HG03175 (cell line): Measurements from ENCODE around the gene PACS1.

ENCODE experiments used
- ATAC-seq: cut with Tn5 transposase; IDR thresholded peaks from one replicate; pipeline ENCODE4 v1.9.1; 2021; ENCODE audit warnings: mild to moderate bottlenecking, moderate library complexity; ENCODE audit not compliant: unreplicated experiment

PACS1 gene

DNA sequence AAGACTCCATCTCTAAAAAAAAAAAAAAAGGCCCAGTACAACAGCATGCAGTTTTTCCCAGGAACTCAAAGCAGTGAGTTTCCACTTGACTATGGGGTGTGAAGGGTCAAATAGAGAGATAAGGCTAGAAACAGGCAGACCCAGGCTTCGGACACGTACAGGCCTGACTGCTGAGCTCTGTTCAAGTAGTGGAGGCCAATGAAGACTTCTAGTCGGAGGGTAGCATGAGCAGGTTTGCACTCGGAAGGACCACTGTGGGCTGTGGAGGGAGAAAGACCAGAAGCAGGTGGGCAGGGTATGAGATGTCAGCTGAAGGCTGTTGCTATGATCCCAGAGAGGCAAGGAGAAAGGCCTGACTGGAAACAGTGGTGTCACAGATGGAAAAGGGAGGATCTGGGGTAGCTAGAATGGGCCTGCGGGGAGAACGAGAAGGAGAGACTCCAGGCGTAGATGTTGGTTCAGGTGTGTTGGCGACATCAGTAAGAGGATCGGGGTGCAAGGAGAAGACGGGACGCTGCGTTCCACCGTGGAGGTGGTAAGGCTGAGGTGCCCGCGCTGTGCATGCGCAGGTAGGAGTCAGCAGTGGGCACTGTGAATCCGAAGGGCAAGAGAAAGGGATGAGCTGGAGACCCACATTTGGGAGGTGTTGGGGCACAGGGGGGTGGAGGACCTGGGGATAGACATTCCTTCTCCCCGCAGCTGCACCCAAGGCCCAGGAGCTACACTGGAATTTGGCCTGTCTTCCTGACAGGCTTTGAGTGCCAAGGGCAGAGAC lies 149.0 kb downstream of the PACS1 start:
- no peak for ATAC-seq

DNA sequence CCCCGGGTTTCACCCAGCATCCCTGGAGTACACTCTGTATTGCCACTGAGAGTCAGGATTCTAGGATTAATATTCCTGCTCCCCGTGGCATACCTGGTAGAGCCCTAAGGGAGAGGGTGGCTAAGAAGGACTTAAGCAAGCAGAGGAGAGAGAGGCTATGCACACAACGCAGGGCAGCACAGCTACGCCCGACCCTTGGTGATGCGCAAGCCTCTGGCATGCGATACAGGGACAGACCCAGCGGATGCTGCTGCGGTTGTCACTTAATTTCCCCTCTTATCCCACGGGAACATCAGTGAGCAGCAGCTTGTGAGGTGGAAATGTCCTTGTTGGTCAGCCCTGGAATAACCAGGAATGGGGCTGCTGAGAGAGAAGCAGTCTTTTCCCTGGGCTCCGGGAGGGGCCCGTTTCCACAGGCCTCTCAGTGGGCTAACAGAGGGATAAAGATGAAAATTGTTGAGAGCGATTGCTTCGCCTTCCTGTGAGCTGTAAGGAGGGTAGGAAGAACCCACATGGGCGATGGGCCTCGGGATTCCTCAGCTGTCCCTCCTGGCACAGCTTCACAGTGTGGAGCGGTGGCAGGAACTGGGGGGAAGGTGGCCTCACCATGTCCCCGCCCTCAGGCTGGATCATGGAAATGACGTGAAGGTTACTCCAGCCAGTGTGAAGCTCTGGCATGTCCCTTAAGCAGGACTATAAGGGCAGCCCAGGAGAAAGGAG lies 149.9 kb downstream of the PACS1 start:
- no peak for ATAC-seq

DNA sequence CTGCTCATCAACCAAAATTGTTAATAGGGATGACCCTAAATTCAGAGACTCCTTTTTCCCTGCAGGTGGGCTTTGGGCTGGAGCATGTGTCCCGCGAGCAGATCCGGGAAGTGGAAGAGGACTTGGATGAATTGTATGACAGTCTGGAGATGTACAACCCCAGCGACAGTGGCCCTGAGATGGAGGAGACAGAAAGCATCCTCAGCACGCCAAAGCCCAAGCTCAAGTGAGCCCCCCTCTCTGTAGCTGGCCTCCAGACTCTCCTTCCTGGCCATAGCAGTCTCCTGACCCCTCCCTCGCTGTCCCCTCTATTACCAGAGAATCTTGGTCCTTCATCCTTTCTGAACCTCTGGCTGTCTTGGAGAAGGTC lies 150.5 kb downstream of the PACS1 start:
- ATAC-seq = no peak

DNA sequence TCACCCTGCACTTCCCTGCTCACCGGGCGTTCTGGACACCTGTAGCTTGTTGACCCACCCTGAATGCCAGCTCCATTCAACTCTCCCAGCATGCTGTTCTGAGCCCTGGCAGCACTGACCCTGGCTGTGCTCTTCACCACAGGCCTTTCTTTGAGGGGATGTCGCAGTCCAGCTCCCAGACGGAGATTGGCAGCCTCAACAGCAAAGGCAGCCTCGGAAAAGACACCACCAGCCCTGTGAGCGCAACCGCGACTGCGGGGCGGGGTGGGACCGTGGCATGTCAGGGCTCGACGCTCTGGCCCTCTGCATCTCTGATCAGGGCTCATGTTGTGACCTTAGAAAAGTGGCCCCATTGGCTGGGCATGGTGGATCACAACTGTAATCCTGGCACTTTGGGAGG lies 150.9 kb downstream of the PACS1 start:
- ATAC-seq = no peak

DNA sequence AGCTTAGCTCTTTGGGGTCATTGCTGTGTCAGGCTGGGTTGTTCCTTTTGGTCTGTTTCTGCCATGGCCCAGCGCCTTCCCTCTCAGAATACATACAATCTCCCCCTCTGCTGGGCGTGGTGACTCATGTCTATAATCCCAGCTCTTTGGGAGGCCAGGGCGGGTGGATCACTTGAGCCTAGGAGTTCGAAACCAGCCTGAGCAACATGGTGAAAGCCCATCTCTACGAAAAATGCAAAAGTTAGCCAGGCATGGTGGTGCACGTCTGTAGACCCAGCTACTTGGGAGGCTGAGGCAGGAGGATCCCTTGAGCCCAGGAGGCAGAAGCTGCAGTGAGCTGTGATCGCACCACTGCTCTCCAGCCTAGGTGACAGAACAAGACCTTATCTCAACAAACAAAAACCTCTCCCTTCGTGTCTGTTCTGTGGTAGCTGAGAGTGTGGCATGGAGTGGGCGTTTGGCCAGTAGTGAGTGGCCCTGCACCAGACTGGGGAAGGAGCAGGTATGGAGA lies 151.7 kb downstream of the PACS1 start:
- ATAC-seq = no peak

DNA sequence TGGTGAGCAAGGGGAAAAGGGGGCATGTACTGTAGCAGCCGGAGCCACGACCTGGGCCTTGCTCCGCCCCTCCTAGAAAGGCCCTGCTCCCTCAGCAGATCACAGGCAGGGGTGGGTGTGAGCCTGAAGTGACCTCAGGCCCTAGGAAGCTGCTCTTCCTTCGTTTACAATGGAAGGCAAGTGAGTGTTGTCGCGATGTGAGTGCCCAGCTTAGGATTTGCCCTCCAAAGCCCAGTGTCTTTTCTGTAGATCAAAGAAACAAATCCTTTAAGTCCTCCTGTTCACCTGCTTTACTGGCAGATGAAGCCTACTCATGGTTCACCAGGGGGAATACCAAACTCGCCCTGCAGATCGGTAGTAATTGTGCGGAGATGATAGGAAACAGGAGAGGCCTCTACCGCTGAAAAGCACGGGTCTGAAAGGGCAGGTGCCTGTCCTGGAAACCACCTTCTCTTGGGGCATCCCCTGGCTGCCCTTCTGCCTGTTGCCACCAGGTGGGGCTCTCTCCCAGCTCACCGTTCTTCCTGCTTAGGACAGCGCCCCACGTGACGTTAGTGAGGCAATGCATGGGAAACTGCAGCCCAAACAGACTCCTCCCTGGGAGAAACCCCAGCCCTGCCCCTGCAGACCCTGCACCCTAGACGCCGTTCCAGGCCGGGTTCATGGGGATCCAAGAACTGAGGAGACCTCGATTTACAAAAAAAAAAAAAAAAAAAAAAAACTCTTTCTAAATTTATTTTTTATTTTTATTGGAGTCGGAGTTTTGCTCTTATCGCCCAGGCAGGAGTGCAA lies 152.5 kb downstream of the PACS1 start:
- ATAC-seq = peak; percentile 87

DNA sequence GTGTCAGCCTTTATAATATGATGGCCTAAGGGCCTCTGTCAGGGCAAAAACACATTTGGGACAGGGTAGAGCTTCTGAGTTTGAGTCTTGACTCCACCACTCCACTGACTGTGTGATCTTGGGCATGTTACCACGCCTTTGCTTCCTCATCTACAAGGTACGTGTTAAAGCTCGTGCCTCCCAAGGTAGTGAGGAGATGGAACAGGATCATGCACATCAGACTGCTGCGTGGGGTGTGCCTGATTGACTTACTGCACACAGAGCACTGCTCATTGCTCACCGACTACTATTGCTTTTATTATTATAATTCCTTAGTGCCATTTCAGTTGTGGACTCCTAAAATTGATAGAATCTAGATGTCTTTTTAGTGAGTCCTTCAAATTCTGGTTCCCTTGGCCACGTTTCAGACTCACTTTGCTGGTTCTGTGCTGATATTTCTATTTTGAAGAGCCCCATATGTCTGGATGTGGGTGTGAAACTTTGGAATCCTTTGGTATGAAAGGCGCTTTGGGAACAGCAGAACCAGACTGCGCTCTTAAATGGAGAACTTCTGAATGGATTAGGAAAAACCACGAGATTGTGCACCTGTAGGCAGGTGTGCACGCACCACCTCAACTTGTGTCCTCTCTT lies 154.3 kb downstream of the PACS1 start:
- no peak for ATAC-seq

DNA sequence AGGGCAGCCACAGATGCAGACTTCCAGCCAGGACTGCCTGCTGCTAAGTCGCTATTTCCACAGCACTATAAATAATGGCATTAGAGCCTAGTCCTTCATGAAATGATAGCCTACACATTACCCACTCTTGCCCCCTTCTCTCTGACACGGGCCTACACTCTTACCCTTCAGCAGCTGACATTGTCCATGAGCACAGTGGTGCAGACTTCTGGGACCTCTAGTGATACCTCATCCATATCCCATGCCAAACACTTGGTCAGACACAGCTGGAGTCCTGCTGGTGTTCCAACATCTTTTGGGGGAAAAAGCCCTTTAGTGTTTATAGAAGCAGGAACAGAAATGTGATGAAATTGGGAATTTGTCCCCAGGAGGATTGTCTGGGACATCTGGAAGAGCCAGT lies 155.0 kb downstream of the PACS1 start:
- no peak for ATAC-seq

DNA sequence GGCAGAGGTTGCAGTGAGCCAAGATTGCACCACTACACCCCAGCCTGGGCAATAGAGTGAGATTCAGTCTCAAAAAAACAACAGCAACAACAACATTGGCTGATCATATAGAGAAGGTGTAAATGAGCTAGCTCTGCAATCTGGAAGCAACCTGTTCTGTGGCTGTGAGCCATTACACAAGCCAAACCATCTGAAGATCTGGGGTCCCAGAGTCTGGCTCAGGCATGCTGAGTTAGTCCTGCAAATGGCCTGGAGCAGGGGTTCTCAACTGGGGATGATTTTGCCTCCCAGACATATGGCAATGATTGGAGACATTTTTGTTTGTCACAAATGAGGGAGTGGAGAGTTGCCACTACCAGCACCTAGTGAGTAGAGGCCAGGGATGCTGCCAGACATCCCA lies 156.0 kb downstream of the PACS1 start:
- ATAC-seq = no peak

DNA sequence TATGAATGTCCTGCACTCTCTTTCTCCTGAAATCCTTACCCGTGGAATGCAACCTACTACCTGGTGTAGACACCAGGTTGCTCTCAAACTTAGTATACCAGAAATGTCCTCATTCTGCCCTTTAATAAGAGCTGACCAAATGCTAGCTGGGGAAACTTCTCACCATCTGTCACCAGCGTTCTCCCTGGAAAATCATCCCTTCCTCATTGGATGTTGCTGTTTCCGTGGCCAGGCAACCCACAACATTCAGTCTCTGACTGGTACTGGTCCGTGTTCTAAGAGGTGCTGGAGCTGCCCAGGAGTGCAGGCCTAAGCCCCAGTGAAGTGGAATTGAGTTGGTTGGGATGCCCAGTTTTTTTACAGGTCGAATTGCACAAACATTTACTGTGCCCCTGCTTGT lies 157.6 kb downstream of the PACS1 start:
- ATAC-seq = no peak

DNA sequence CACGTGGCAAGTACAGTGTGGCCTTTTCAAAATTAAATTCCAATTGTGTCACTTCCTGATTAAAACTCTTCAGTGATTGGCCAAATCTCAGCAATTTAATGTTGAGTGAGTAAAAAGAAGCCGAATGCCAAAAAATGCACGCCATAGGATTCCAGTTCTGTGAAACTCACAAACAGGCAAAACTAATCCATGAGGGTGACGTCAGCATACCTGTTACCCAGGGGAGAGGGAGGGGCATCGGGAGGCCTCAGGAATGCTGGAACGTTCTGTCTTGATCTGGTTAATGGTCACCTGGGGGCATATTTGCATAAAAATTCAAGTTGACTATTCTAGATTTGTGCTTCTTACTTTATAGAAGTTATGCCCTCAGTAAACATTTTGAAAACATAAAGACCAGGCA lies 158.4 kb downstream of the PACS1 start:
- no peak for ATAC-seq

DNA sequence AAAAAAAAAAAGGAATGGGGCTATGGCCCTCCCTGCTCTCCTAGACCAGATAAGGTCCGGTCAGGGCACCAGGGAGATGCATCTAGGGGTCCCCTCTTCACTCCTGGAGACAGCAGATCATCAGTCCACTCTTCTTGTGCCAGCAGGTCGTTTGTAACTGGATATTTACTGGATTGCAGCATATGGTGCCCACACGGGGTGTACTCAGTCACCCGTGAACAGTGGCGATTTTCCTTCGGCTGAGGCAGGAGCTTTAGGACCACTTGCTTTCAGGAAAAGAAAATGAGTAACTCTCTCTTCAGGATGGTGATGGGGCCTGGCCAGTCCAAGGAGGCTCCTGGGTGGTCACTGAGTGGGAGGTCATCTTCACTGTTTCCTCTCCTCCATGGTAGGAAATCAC lies 160.1 kb downstream of the PACS1 start:
- no peak for ATAC-seq

DNA sequence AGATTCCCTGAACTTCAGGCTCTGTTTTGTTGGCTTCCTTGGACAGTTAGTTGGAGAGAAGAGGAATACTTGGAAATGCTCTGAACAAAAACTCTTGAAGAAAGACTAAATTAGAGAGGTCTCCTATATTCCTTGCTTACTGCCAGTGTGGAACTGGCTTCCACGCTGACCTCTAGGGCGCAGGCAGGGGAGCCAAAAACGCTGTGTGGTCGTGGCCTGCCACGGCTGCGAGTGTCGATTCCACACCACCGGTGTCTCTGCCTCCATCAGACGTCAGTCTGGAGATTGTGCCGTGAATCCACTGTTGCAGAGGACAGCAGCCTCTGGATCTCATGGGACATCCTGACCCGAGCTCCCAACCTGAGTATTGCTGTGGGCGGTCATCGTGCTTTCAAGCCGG lies 160.9 kb downstream of the PACS1 start:
- no peak for ATAC-seq

DNA sequence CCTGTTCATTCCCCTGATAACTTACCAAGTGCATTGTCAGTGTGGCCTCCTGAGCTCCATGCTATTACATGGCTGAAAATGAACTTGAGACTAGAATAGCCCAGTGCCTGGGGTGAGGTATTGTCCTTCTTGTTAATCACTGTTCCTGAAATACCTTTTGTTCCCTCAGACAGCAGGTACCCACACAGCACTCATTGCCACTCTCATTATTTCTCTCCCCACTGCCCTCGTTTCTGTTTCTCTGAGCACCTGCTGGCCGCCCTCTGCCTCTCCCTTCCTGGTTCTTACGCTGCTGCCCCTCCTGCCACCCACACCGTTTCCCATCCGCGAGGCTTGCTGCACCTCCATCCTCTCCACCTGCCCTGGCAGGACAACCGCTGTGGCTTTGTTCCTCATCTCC lies 161.5 kb downstream of the PACS1 start:
- ATAC-seq = no peak

DNA sequence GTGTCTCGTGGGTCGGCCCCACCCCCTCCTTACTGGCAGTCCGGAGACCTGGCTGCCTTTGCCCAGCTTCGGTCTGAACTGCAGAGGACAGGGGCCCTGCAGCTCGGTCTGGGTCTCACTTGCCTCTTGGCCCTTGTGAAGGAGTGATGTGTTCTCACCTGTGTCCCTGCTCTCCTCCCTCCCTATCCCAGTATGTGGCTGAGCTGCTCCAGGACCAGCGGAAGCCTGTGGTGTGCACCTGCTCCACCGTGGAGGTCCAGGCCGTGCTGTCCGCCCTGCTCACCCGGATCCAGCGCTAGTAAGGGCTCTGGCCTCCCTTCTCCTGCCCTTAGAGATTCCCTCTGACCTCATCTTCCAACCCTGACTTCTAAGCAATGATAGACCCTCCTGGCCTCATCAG lies 162.7 kb downstream of the PACS1 start:
- no peak for ATAC-seq

DNA sequence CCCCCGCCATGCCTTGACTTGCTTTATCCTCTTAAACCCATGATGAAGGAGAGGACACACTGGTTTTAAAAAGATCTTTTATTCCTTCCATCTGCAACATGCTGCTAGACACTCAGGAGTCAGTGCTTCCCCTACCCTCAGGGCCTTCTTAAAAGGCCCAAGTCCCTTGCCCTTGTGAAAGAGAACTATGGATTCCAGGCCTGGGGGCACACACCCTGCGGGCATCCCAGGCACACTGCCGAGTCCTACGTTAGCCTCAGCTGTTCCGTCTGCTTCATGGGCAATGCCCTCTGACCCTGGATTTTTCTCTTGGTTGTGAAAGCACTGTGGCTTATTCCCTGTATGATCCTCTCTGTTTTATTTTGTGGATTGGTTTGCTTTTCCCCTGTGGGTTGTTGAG lies 163.2 kb downstream of the PACS1 start:
- no peak for ATAC-seq

DNA sequence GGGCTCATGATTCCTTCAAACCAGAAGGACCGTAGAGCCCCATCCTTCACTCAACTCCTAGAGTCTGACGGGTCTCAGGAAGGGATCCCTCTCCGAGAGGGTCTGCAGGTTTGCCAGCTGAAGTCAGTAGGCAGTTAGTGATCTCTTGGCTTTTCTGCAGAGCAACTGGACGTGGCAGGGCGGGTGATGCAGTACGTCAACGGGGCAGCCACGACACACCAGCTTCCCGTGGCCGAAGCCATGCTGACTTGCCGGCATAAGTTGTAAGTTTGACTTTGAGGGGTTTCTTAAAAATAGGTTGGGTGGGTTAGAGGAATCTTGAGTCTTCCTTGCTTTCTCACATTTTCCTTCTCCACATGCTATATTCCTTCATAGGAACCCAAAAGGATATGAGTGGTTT lies 165.1 kb downstream of the PACS1 start:
- no peak for ATAC-seq

DNA sequence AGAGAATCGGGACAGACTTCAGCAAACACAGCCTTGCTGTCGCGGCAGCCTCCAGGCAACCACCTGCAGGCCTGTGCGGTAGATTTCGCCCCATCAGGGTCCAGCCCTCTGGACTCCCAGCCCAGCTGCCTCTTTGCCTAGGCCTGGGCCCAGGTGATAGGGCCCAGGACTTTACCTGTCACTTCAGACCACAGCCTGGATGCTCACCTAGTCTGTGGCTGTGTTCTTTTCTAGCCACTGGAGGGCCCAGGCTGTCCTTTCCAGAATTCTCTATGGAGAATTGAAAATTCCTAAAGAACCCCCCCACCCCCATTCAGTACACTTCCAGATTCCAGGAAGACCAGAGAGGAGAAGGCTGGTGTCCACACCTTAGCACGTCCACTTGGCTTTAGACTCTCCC lies 167.8 kb downstream of the PACS1 start:
- ATAC-seq = no peak

DNA sequence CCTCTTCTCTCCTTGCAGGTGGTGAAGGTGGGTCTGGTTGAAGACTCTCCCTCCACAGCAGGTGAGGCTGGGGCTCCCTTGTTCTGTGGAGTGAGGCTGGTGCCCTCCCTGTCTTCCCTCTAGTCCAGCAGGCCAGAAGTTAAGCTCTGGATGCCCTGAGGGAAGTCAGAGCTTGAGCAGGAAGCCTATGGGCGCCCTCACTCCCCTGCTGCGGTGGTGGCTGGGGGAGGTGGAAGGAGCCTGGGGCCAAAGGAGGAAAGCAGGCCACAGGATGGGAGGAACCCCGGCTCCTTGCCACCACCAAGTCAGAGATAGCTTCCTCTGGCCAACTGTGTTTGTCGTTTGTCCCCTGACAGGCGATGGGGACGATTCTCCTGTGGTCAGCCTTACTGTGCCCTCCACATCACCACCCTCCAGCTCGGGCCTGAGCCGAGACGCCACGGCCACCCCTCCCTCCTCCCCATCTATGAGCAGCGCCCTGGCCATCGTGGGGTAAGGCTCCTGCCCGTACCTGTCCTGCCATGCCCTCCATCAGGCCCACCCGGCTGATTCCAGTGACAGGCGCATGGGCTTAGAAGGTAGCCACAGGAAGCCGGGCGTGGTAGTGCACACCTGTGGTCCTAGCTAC lies 168.8 kb downstream of the PACS1 start:
- ATAC-seq = no peak

DNA sequence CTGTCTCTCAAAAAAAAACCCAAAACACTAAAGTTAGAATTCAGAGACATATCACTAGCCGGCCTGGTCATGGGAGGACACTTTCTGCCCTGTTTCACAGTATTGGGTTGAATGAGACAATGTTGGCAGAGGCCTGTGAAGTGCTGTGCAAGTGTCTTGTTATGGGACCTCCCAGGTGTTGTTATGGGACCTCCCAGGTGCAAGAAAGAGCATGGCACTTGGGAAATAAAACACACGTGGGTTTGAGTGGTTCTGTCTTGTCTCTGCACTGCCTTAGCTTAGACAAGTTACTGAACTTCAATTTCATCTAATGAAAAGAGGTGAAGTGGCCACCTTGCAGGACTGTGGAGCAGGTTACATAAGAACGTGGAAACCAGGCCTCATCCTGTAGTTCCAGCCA lies 169.4 kb downstream of the PACS1 start:
- no peak for ATAC-seq
